NCI-H2107 treated with DMSO at 0.1 percent for 48 hours (cell line): Measurements from ENCODE around the gene ATXN1.

Experiments
- DNase-seq: peaks from one replicate; lab custom pipeline; 2025; ENCODE audit not compliant: unreplicated experiment; lab: John Stamatoyannopoulos, UW

ATXN1 gene

GRCh38 chr6:16518265-16518664, 243.0 kb downstream of the ATXN1 start:
- no peak for DNase-seq

GRCh38 chr6:16514249-16514648, 247.0 kb downstream of the ATXN1 start:
- DNase-seq: no peak

- DNase-seq: no peak
Observed at GRCh38 chr6:16512544-16513290, 248.5 kb downstream of the ATXN1 start.

GRCh38 chr6:16511723-16512489, 249.4 kb downstream of the ATXN1 start:
- no peak for DNase-seq

- no peak for DNase-seq
Observed at GRCh38 chr6:16511040-16511660, 250.1 kb downstream of the ATXN1 start.

GRCh38 chr6:16510245-16510644, 251.0 kb downstream of the ATXN1 start:
- no peak for DNase-seq

GRCh38 chr6:16508959-16509358, 252.3 kb downstream of the ATXN1 start:
- DNase-seq: no peak

GRCh38 chr6:16505711-16506357, 255.4 kb downstream of the ATXN1 start:
- DNase-seq: no peak

- DNase-seq: no peak
Observed at GRCh38 chr6:16504609-16505008, 256.7 kb downstream of the ATXN1 start.

GRCh38 chr6:16503970-16504415, 257.3 kb downstream of the ATXN1 start:
- no peak for DNase-seq

- DNase-seq: no peak
Observed at GRCh38 chr6:16503241-16503775, 258.0 kb downstream of the ATXN1 start.

- DNase-seq: no peak
Observed at GRCh38 chr6:16498957-16499356, 262.3 kb downstream of the ATXN1 start.

GRCh38 chr6:16498237-16498636, 263.0 kb downstream of the ATXN1 start:
- DNase-seq: no peak

GRCh38 chr6:16496991-16497801, 264.1 kb downstream of the ATXN1 start:
- no peak for DNase-seq

- no peak for DNase-seq
Observed at GRCh38 chr6:16496210-16496609, 265.1 kb downstream of the ATXN1 start.

- no peak for DNase-seq
Observed at GRCh38 chr6:16494793-16495192, 266.5 kb downstream of the ATXN1 start.

- DNase-seq: no peak
Observed at GRCh38 chr6:16493802-16494201, 267.5 kb downstream of the ATXN1 start.

- DNase-seq: no peak
Observed at GRCh38 chr6:16493112-16493511, 268.1 kb downstream of the ATXN1 start.

- no peak for DNase-seq
Observed at GRCh38 chr6:16491666-16492313, 269.5 kb downstream of the ATXN1 start.

GRCh38 chr6:16490616-16491015, 270.6 kb downstream of the ATXN1 start:
- no peak for DNase-seq
